HCT116 (cell line): ENCODE data around the gene TTYH1. TPM values are rescaled to one million over a fixed set of nuclear protein-coding genes. Genes with fewer than 3 reads are reported as not detected.
"Not testable (repeated sequence)": the region's sequence is repeated elsewhere in the genome, so short reads cannot be mapped to it uniquely, and the experiment has no call there.

Source experiments
- ATAC-seq: fragments of 200-7000 bp; cut with Tn5 transposase; 2 replicates; pipeline ENCODE4 v1.9.1; 2020; ENCODE audit warnings: mild to moderate bottlenecking, moderate library complexity
- BruUV-seq: library from RNA; stranded (reverse); fragments of 400-500 nt; replicated peaks from 2 replicates; lab custom pipeline; 2021; lab: Mats Ljungman, UMichigan
- CTCF ChIA-PET: fragments of 300-600 bp; sonication (Branson Sonifier 250); formaldehyde crosslinking; loops from one replicate; lab custom pipeline; 2021; ENCODE audit warnings: antibody characterized with exemption; lab: Charles Lee
- POLR2A ChIA-PET: fragments of 300-600, 350-600 bp; sonication (Branson Sonifier 250); formaldehyde crosslinking; loops from one replicate; lab custom pipeline; 2021; ENCODE audit warnings: antibody characterized with exemption; lab: Charles Lee
- RAD21 ChIA-PET, 2 experiments: fragments of 300-600 bp; sonication (Branson Sonifier 250); formaldehyde crosslinking; loops; one replicate each; lab custom pipeline; 2023; ENCODE audit warnings: low total read pairs in 2 of 2; ENCODE audit not compliant: uncharacterized antibody in 2 of 2, unreplicated experiment in 2 of 2, low non-redundant PET in 1 of 2; lab: Charles Lee
- DNase-seq: peaks from one replicate; pipeline ENCODE4 v3.0.0-alpha.2; 2010; ENCODE audit warnings: low read depth, low spot score
- H2AFZ ChIP-seq: fragments of 200-600 bp; shearing (Covaris generic), sonication (generic); 2 replicates; pipeline ENCODE4 v1.6.1; 2017; ENCODE audit warnings: low read depth, mixed run types, mixed read lengths, antibody characterized with exemption, low read length; ENCODE audit not compliant: poor library complexity, severe bottlenecking
- H3K27ac ChIP-seq: 2 replicates; pipeline ENCODE4 v1.5.1; 2012; ENCODE audit warnings: low read depth, low read length
- H3K27me3 ChIP-seq: fragments of 200-600 bp; sonication (generic); 2 replicates; pipeline ENCODE4 v1.6.1; 2016; ENCODE audit warnings: mixed run types, low read length, mixed read lengths; ENCODE audit not compliant: insufficient read depth
- H3K36me3 ChIP-seq, 2 experiments: fragments of 200-500 bp in 1 of 2; fragments of 200-600 bp in 1 of 2; sonication (Bioruptor generic) in 1 of 2; sonication (generic) in 1 of 2; 2 replicates each; pipeline versions ENCODE4 v1.5.1 to v1.6.1; 2014 to 2016; ENCODE audit warnings: low read length in 2 of 2, inconsistent platforms in 1 of 2, mixed read lengths in 1 of 2, mixed run types in 1 of 2; ENCODE audit not compliant: insufficient read depth in 2 of 2, control insufficient read depth in 1 of 2
- H3K4me1 ChIP-seq, 2 experiments: fragments of 200-600 bp in 1 of 2; sonication (generic) in 1 of 2; 2 replicates each; pipeline versions ENCODE4 v1.5.1 to v1.6.1; 2012 to 2017; ENCODE audit warnings: low read length in 2 of 2, inconsistent platforms in 1 of 2, mild to moderate bottlenecking in 1 of 2, mixed read lengths in 1 of 2, mixed run types in 1 of 2, moderate library complexity in 1 of 2; ENCODE audit not compliant: insufficient read depth in 2 of 2, control insufficient read depth in 1 of 2
- H3K4me2 ChIP-seq: fragments of 200-600 bp; sonication (generic); 2 replicates; pipeline ENCODE4 v1.6.1; 2017; ENCODE audit warnings: mixed run types, low read length, mixed read lengths
- H3K4me3 ChIP-seq, 2 experiments: fragments of 200-600 bp in 1 of 2; sonication (generic) in 1 of 2; replicated peaks in 1 of 2; 2 replicates each; pipeline ENCODE4 v1.5.1; 2011 to 2016; ENCODE audit warnings: low read length in 2 of 2, control low read depth in 1 of 2, low read depth in 1 of 2, mild to moderate bottlenecking in 1 of 2, mixed read lengths in 1 of 2, mixed run types in 1 of 2
- H3K79me2 ChIP-seq: fragments of 200-600 bp; sonication (generic); 2 replicates; pipeline ENCODE4 v1.6.1; 2017; ENCODE audit warnings: mild to moderate bottlenecking, mixed run types, low read length, moderate library complexity, mixed read lengths; ENCODE audit not compliant: insufficient read depth
- H3K9ac ChIP-seq: fragments of 200-600 bp; sonication (generic); 2 replicates; pipeline ENCODE4 v1.6.1; 2016; ENCODE audit warnings: low read length, mixed read lengths
- H3K9me2 ChIP-seq: fragments of 200-600 bp; sonication (generic), shearing (Covaris generic); 2 replicates; pipeline ENCODE4 v1.6.1; 2017; ENCODE audit warnings: mixed run types, mild to moderate bottlenecking, moderate library complexity; ENCODE audit not compliant: insufficient read depth
- H3K9me3 ChIP-seq, 2 experiments: fragments of 200-500 bp in 1 of 2; fragments of 200-600 bp in 1 of 2; sonication (Bioruptor generic) in 1 of 2; sonication (generic) in 1 of 2; 2 replicates each; pipeline ENCODE4 v1.6.1; 2014 to 2017; ENCODE audit warnings: low read length in 2 of 2, mixed read lengths in 2 of 2, inconsistent platforms in 1 of 2, low read depth in 1 of 2, mild to moderate bottlenecking in 1 of 2, mixed run types in 1 of 2, moderate library complexity in 1 of 2; ENCODE audit not compliant: control insufficient read depth in 1 of 2, insufficient read depth in 1 of 2
- H4K20me1 ChIP-seq: fragments of 200-600 bp; sonication (generic), shearing (Covaris generic); 2 replicates; pipeline ENCODE4 v1.6.1; 2017; ENCODE audit warnings: mixed run types, mild to moderate bottlenecking, moderate library complexity; ENCODE audit not compliant: insufficient read depth
- CEBPB ChIP-seq: IDR thresholded peaks from 2 replicates; pipeline ENCODE4 v1.6.1; 2012; ENCODE audit warnings: low read depth
- SP1 ChIP-seq: IDR thresholded peaks from 2 replicates; pipeline ENCODE4 v1.6.1; 2012; ENCODE audit warnings: low read depth
- SRF ChIP-seq: IDR thresholded peaks from 2 replicates; pipeline ENCODE4 v1.6.1; 2012; ENCODE audit warnings: low read depth
- ZNF274 ChIP-seq: fragments of 200-500 bp; sonication (Bioruptor generic); IDR thresholded peaks from 2 replicates; pipeline ENCODE4 v1.6.1; 2014; ENCODE audit warnings: mild to moderate bottlenecking, low read depth, low read length, inconsistent platforms
- intact Hi-C: fragments of 100-400 bp; cut with micrococcal nuclease; formaldehyde crosslinking; loops from 2 replicates; pipeline ENCODE4 v1.10.0; 2022
- total RNA-seq: library from RNA; stranded (reverse); gene quantifications from one replicate; pipeline ENCODE4 v1.2.1, GENCODE V29; 2021; ENCODE audit not compliant: unreplicated experiment

Gene TTYH1
- total RNA-seq, 1 experiment from 2014 or later = 0.37 TPM

- ChIA-PET POLR2A (no interaction called here), CTCF (no interaction called here), RAD21 (no interaction called here)
- ATAC-seq (no peak), DNase-seq (no peak)
- no peak overlapping the region for H3K4me2 ChIP-seq
- H3K9me3 ChIP-seq = no peaks in the 10 kb centered on the region
- no peaks in the 10 kb centered on the region for H3K36me3 ChIP-seq
- TF ChIP-seq SP1 = no peak
- TF ChIP-seq SRF = no peak
- TF ChIP-seq CEBPB = no peak
- no peak for TF ChIP-seq ZNF274
- H3K27ac ChIP-seq = no peak overlapping the region
- no peaks in the 10 kb centered on the region for H3K79me2 ChIP-seq
- no peaks in the 10 kb centered on the region for H3K9me2 ChIP-seq
- no peaks in the 10 kb centered on the region for H3K4me1 ChIP-seq
- peak overlapping the region; percentile 35 for H2AFZ ChIP-seq
- no TSS peak for BruUV-seq
- peaks cover 3% of the 10 kb centered on the region; the same call in 1 of the 2 replicates for H3K27me3 ChIP-seq
- H3K9ac ChIP-seq = no peak overlapping the region
- intact Hi-C loops = no loop called here
- no peaks in the 10 kb centered on the region for H4K20me1 ChIP-seq
- no peak overlapping the region for H3K4me3 ChIP-seq
Measured at GRCh38 chr19:54373781-54374631, 41.3 kb upstream of the TTYH1 start.

DNA sequence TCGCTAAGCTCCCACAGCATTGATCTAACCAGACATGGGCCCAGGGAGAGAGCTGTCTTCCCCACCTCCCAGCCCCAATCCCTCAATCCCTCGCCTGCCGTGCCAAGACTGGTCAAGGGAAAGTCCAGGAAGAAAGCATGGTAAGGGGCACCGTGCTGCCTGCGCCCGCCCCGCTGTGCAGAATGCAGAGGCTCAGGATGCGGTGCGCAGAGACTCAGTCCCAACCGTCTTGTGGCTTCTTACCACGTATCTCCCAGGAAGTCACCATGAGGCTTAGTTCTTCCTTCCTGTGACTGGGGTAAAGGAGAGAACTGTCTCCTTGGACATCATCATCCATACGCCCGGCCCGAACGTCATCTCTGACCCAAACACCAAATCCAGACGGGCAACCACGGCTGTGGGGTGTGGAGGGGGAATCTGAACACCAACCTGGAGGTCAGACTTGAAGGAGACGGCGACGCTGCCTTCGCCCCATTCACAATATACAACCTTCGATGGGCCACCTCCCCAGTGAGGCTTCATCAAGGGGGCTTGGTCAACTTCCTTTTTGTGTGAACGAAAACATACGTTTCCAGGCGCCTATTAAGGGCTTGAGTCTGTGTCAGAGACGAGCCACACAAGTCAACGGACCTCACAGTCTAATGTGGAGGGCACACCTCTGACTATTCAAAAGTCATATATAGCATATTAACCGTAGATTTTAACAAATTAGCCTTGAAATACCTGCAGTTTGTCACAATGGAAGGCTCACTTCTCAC lies 39.9 kb upstream of the TTYH1 start:
- H3K79me2 ChIP-seq, intact Hi-C loops, H3K4me1 ChIP-seq, POLR2A ChIA-PET, H3K4me3 ChIP-seq, H3K27ac ChIP-seq, H3K4me2 ChIP-seq, H3K9me2 ChIP-seq, H3K9me3 ChIP-seq, BruUV-seq, H3K9ac ChIP-seq, DNase-seq, ATAC-seq, H4K20me1 ChIP-seq, H3K36me3 ChIP-seq, RAD21 ChIA-PET, H3K27me3 ChIP-seq, H2AFZ ChIP-seq: not testable (repeated sequence)
- CTCF ChIA-PET = interaction anchor here (1.1 kb wide), 1 partner anchor 17 kb away, joined by 3 read pairs; no protein-coding TSS in a partner anchor
